HepG2 (cell line): ENCODE results near the gene TCERG1L.

Experiments used
- AKNA ChIP-seq: sonication (generic); formaldehyde crosslinking; IDR thresholded peaks from 2 replicates; pipeline ENCODE4 v1.4.0; 2020; ENCODE audit warnings: missing genetic modification reagents, borderline replicate concordance
- MYC ChIP-seq: sonication (generic); formaldehyde crosslinking; IDR thresholded peaks from 2 replicates; pipeline ENCODE4 v1.9.0; 2021; ENCODE audit warnings: missing genetic modification reagents, borderline replicate concordance
- NFKB2 ChIP-seq: sonication (generic); formaldehyde crosslinking; IDR thresholded peaks from 2 replicates; pipeline ENCODE4 v1.4.0; 2020; ENCODE audit warnings: missing genetic modification reagents, borderline replicate concordance
- PTBP1 ChIP-seq: fragments of 200-400 bp; formaldehyde crosslinking; IDR thresholded peaks from 2 replicates; pipeline ENCODE4 v1.6.1; 2018; ENCODE audit warnings: low read length, low read depth; ENCODE audit not compliant: poor library complexity, severe bottlenecking
- SAFB2 ChIP-seq: sonication (generic); formaldehyde crosslinking; IDR thresholded peaks from 2 replicates; pipeline ENCODE4 v1.5.1; 2020; ENCODE audit warnings: missing genetic modification reagents, low read depth, mild to moderate bottlenecking, borderline replicate concordance
- SIX4 ChIP-seq: sonication (generic); formaldehyde crosslinking; IDR thresholded peaks from 2 replicates; pipeline ENCODE4 v1.4.0; 2020; ENCODE audit warnings: missing genetic modification reagents
- SKI ChIP-seq: fragments of 450-650 bp; IDR thresholded peaks from one replicate; pipeline ENCODE4 v1.6.1; 2018; ENCODE audit warnings: mild to moderate bottlenecking; ENCODE audit not compliant: partially characterized antibody
- ZBTB40 ChIP-seq, 2 experiments: fragments of 450-650 bp in 1 of 2; sonication (generic) in 1 of 2; formaldehyde crosslinking in 1 of 2; IDR thresholded peaks; 2 replicates each; pipeline versions ENCODE4 v1.6.1 to v1.8.0; 2016 to 2022; ENCODE audit warnings: antibody characterized with exemption in 1 of 2, mild to moderate bottlenecking in 1 of 2, missing genetic modification reagents in 1 of 2
- ZFX ChIP-seq: sonication (generic); formaldehyde crosslinking; IDR thresholded peaks from 2 replicates; pipeline ENCODE4 v1.4.0; 2020; ENCODE audit warnings: mild to moderate bottlenecking, low read depth, missing genetic modification reagents, moderate library complexity
- ZNF446 ChIP-seq: sonication (generic); formaldehyde crosslinking; IDR thresholded peaks from 2 replicates; pipeline ENCODE4 v1.5.0; 2020; ENCODE audit warnings: mild to moderate bottlenecking, missing genetic modification reagents

GRCh38 chr10:131080571-131080970 lies 230.9 kb downstream of the TCERG1L start:
- TF ChIP-seq AKNA (CRISPR knock-in tag) (no peak), ZNF446 (no peak), ZFX (no peak), MYC (CRISPR knock-in tag) (no peak), NFKB2 (no peak), ZBTB40 (IDR thresholded peaks at IDR 0.05) (no peak), ZBTB40 (CRISPR knock-in tag; IDR thresholded peaks at IDR 0.05) (no peak), PTBP1 (no peak), SIX4 (CRISPR knock-in tag) (no peak), SAFB2 (no peak), SKI (no peak)
